HG02870 (cell line): ENCODE results near the gene RPP25L.
A peak's percentile ranks its signal among the peaks of the same experiment; 100 is the strongest.

Experiments used
- ATAC-seq: cut with Tn5 transposase; IDR thresholded peaks from one replicate; pipeline ENCODE4 v1.9.1; 2021; ENCODE audit warnings: mild to moderate bottlenecking, moderate library complexity; ENCODE audit not compliant: unreplicated experiment

The RPP25L gene

GRCh38 chr9:34612788-34613390 lies 992 bp upstream of the RPP25L start:
- no peak for ATAC-seq

- ATAC-seq = peak; percentile 20
Measured at GRCh38 chr9:34611251-34611810, 566 bp downstream of the RPP25L start.

GRCh38 chr9:34610434-34611206 lies 1.3 kb downstream of the RPP25L start:
- ATAC-seq = no peak

GRCh38 chr9:34607331-34607730 lies 4.6 kb downstream of the RPP25L start:
- no peak for ATAC-seq

- no peak for ATAC-seq
Measured at GRCh38 chr9:34606905-34607304, 5.0 kb downstream of the RPP25L start.

- no peak for ATAC-seq
Measured at GRCh38 chr9:34606190-34606589, 5.7 kb downstream of the RPP25L start.

- ATAC-seq = no peak
Measured at GRCh38 chr9:34603610-34604231, 8.2 kb downstream of the RPP25L start.

- ATAC-seq = no peak
Measured at GRCh38 chr9:34601937-34602573, 9.8 kb downstream of the RPP25L start.

- ATAC-seq = no peak
Measured at GRCh38 chr9:34600908-34601307, 11.0 kb downstream of the RPP25L start.

- no peak for ATAC-seq
Measured at GRCh38 chr9:34599546-34599945, 12.4 kb downstream of the RPP25L start.

GRCh38 chr9:34594177-34594576 lies 17.7 kb downstream of the RPP25L start:
- no peak for ATAC-seq

- no peak for ATAC-seq
Measured at GRCh38 chr9:34592895-34593601, 18.8 kb downstream of the RPP25L start.

GRCh38 chr9:34591917-34592866 lies 19.7 kb downstream of the RPP25L start:
- ATAC-seq = no peak

GRCh38 chr9:34591248-34591916 lies 20.5 kb downstream of the RPP25L start:
- no peak for ATAC-seq

- no peak for ATAC-seq
Measured at GRCh38 chr9:34590381-34591247, 21.3 kb downstream of the RPP25L start.

- no peak for ATAC-seq
Measured at GRCh38 chr9:34589636-34590380, 22.1 kb downstream of the RPP25L start, which contains the start of gene CNTFR. Gene CNTFR, minus strand, starts transcription at chr9:34589724. Its CDS starts 20,743 bp downstream, at chr9:34568981.
